Ecto neural progenitor cell (in vitro differentiated cells): ENCODE data around the gene KRT72.
"Not testable (repeated sequence)": the region's sequence is repeated elsewhere in the genome, so short reads cannot be mapped to it uniquely, and the experiment has no call there.

ENCODE experiments used
- DNase-seq: peaks from one replicate; pipeline ENCODE4 v3.0.0-alpha.2; 2018; ENCODE audit warnings: low spot score

Gene KRT72

GRCh38 chr12:52606581-52607218 is 5.4 kb upstream of the KRT72 start:
- peak; percentile 20 for DNase-seq

DNA sequence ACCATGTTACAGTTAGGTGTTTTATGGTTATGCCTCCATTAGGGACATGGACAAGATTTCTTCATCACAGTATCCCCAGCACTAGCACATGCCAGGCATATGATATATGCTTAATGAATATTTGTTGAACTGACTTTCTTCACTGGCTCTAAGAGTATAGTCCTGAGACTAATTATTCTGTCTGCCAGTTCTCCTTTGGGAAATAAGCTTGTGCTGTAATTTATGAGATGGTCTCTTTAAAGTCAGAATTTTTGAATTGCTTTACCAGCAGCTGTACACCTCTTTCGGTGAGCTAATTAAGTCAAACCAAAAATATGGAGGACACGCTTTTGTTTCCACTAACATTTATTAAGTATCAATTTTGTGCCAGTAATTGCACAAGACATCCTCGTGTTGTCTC is 4.8 kb upstream of the KRT72 start:
- no peak for DNase-seq

DNA sequence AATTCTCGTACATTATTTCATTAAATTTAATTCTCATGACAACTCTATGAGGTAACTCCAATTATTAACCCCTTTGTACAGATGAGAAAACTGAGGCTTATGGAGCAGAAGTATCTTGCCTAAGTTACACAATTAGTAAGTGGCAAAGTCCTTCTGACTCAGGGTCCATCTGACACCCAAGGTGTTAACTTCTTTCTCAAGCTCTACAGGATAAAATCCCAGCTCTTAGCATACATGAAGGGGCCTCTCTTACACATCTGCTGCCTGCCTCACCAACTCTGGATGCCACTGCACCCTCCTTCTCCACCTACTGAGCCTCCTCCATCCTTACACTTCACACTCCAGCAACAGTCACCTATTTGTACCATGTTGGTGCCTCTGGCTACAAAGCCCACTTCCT is 4.3 kb upstream of the KRT72 start:
- DNase-seq, result peak; percentile 21

GRCh38 chr12:52604859-52605258 is 3.6 kb upstream of the KRT72 start:
- peak; percentile 33 for DNase-seq

GRCh38 chr12:52603314-52603713 is 2.1 kb upstream of the KRT72 start:
- no peak for DNase-seq

DNA sequence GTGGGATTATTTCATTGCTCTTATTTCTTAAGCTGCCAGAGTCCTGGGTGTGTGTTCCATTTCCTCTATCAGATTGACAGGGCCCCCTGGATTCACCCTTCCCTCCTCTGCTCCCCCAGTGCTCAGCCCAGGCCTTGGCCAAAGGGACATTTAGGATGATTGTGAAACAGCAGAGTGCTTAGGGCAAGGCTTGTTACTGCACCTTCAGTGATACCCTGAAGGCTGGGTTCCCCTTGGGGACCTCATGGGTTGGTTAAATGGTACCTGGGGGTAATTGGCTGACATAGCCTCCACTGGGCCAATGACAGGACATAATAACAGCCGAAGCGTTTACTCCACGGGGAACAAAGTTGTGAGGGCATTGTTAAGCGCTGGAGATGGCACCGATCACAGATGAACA is 1.3 kb upstream of the KRT72 start:
- peak; percentile 30 for DNase-seq

- peak; percentile 36 for DNase-seq
Measured at GRCh38 chr12:52601671-52602070, 408 bp upstream of the KRT72 start.

GRCh38 chr12:52600475-52600874 is 788 bp downstream of the KRT72 start:
- peak; percentile 23 for DNase-seq

DNA sequence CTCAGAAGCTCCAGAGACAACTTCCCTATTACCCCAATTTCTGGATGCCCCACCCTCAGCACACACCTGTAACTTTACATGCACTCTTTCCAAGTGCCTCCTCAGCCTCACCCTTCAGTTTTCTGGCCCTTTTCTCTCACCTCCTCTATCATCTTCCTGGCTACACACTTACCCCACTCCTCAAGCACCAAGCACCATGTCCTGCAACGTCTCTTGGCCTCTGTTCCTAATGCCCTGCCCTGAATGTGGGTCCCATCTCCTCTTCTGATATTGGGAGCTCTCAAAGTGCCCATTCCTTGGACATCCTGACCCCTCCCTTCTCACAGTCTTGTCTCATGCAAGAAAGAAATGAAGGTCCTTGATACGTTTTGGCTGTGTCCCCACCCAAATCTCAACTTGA is 1.2 kb downstream of the KRT72 start:
- no peak for DNase-seq

GRCh38 chr12:52598966-52599365 is 2.3 kb downstream of the KRT72 start:
- DNase-seq, result no peak

GRCh38 chr12:52594237-52594636 is 7.0 kb downstream of the KRT72 start:
- DNase-seq, result not testable (repeated sequence)

- DNase-seq, result no peak
Measured at GRCh38 chr12:52591521-52591920, 9.7 kb downstream of the KRT72 start.

DNA sequence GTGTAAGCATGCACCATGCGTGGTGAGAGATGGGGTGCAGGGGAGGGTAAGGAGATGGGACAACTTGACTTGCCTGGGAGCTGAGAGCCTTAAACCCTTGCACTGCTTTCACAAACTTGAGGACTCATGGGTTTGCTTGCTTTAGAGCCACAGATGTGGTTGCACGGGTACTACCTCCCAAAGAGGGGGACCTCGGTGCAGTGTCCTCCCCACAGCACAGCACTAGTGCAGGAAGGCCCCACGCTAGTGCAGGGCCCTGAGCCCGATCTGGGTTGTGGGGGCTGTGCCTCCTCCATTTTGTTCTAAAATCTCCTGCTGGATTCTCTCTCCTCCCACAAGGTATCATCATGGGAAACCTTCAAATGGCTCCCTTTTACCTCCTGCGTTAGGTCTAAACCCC is 11.2 kb downstream of the KRT72 start:
- DNase-seq, result no peak

- DNase-seq, result no peak
Measured at GRCh38 chr12:52587563-52587962, 13.7 kb downstream of the KRT72 start.

DNA sequence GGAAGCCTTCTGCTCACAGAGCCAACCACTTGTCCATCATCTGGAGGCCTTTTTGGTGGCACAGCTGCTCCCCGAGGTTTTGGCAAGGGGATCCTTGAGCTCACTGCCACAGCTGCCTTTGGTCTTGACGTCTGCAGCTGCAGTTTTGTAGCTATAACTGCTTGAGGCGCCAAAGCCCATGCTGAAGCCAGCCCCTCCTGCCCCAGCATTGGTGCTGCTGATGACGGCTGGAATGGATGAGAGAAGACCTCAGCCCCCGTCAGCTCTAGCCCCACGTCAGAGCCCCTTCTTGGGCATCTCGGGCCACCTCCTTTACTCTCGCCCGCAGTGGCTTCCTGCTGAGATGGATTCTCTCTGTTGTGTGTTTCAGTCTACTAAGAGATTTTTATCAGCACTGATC is 15.3 kb downstream of the KRT72 start:
- DNase-seq, result no peak

- DNase-seq, result no peak
Measured at GRCh38 chr12:52585066-52585465, 16.2 kb downstream of the KRT72 start.

DNA sequence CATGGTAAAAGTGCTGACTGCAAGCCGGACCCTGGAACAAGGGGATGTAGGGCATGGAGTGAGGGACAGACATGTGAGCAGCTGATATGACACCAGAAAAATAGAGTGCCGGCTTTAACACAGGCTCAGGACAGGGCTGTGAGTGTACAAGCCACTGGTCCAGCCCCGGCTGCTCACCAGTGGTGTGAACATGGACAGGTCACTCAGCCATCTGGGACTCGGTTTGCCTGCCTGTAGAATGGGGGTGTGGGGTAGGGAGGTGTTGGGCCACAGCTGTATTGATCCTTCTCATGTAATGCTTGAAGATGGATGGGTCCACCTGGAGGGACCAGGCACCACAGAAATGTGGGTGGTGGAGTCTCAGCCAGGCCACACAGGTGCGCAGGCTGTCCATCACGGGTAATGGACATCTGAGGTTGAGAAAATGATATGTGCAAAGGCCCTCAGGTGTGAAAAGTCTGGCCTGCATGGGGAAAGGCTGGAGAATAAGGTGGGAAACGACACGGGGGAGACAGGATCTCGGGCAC is 17.0 kb downstream of the KRT72 start:
- DNase-seq, result no peak

GRCh38 chr12:52582971-52583456 is 18.2 kb downstream of the KRT72 start:
- peak; percentile 88 for DNase-seq

- DNase-seq, result no peak
Measured at GRCh38 chr12:52582486-52582885, 18.8 kb downstream of the KRT72 start.

DNA sequence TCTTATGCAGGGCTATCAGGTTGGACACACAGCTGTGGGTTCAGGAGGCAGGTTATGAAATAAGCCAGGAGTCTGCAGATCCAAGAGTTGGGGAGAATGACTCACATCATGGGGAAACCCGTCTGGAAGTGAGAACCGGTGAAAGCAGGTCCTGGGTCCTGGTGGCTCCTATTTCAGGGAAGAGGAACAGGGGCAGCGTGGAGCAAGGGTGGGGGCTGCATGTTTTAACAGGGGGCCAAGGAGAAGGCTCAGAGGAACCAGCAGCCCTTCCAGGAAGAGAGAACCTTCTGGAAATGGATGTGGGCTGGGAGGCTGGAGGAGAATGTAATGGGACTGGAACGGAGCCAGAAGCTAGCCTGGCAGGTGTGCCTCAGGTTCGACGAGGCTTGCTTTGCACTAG is 19.8 kb downstream of the KRT72 start:
- DNase-seq, result no peak

DNA sequence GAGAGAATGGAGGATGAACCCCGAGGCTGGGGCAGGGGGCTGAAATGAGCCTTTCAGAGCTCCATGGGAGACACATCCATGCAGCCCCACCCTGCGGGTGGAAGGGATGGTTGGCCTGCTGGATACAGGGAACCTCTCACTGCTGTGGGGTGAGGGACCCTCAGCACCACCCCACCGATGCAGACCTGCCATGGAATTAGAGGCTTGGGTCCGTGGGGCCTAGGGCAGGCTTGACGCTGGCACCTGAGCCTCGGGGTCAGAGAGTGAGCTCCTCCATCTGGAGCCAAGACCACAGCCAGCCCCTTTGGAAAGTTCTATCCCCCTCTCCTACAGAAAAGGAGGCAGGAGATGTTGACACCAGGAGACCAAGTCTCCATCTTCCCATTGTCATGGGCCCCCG is 20.2 kb downstream of the KRT72 start:
- no peak for DNase-seq

DNA sequence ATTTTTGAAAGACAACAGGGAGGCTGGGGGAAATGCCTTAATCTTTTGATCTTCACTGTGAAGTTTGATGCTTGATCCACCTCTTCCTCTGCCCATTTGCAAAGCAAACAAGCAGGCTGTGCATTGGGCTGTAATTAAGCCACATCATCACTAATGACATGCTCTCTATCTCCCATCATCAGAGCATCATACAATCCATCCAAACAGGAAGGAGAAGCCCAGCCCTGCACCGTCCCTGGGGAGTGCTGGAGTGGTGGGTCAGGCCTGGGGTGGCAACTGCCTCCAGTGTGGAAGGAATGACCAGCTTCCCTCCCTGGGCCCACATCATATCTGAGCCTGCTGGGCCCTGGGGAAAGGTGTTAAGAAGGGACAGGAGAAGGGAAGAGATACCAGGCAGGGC is 20.8 kb downstream of the KRT72 start:
- no peak for DNase-seq

GRCh38 chr12:52579468-52580465 is 21.5 kb downstream of the KRT72 start:
- no peak for DNase-seq
